ENCODE results near the gene GALNT17.

GALNT17 gene

DNA sequence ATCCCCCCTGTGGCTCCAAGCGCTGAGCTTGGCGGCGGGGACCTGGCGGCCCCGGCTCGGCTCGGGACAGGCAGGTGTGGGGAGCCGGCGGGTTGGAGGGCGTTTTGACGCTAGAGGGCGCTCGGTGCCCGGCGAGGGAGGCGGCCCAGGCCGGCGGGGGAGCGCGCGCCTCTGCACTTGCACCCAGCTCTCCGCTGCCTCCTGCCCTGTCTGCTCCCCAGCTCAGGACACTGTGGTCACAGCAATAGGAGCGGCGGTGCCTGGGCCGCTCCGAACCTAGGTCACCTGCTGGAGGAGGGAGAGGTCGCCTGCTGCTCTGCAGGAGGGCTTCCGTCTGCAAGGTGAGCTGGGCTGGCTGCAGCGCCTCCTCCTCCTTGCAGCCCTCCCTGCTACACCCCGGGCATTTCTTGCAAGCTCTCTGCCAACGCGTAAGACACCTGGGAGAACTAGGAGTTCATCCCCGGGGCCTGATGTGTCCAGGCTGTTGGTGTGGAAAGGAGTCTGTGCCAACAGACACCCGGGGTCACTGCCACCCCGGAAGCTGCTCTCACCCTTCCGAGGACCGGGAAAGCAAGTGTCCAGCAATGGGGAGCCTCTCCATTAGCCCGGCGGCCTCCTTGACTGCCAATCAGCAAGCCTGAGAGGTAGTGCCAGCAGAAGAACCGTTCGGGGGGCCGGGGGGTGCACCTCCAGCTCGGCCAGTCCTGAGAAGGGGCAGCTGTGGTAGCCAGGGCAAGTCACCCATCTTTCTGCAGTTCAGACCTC lies 620.4 kb downstream of the GALNT17 start:
- Histone ChIP-seq H3K9me3 (ENCODE audit: control insufficient read depth in 5 of 5, low read length in 5 of 5) (peaks cover 0 to 12% (median 9%) of the 10 kb centered on the region in 5 donors), H3K36me3 (ENCODE audit: control insufficient read depth in 5 of 5, insufficient read depth in 5 of 5, low read length in 5 of 5) (no peaks in the 10 kb centered on the region), H3K27ac (ENCODE audit: low read depth, low read length) (no peak overlapping the region), H3K9ac (ENCODE audit: low read length in 5 of 5) (no peak overlapping the region), H3K4me3 (ENCODE audit: low read depth in 1 of 5, low read length in 5 of 5) (peak overlapping the region in 1 of 5 donors; percentile 18), H3K27me3 (ENCODE audit: control insufficient read depth in 5 of 5, insufficient read depth in 4 of 5, low read length in 5 of 5) (peaks cover 10 to 34% (median 25%) of the 10 kb centered on the region in 5 donors), H3K4me1 (ENCODE audit: control insufficient read depth in 5 of 5, insufficient read depth in 5 of 5, low read length in 5 of 5) (peaks cover 0 to 8% (median 6%) of the 10 kb centered on the region in 5 donors)

DNA sequence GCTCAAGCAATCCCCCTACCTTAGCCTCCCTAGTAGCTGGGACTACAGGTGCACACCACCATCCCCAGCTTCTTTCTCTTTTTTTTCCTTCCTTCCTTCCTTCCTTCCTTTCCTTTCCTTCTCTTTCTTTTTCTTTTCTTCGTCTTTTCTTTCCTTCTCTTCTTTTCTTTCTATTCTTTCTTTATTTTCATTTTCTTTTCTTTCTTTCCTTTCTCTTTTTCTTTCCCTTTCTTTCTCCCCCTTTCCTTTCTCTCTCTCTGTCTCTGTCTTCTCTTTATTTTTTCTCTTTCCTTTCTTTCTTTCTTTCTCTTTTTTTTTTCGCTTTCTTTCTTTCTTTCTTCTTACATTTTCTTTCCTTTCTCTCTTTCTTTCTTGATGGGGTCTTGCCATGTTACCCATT lies 621.3 kb downstream of the GALNT17 start:
- Histone ChIP-seq H3K9ac (ENCODE audit: low read length in 5 of 5) (no peak overlapping the region), H3K4me1 (ENCODE audit: control insufficient read depth in 5 of 5, insufficient read depth in 5 of 5, low read length in 5 of 5) (peaks cover 0 to 8% (median 6%) of the 10 kb centered on the region in 5 donors), H3K4me3 (ENCODE audit: low read depth in 1 of 5, low read length in 5 of 5) (no peak overlapping the region), H3K27me3 (ENCODE audit: control insufficient read depth in 5 of 5, insufficient read depth in 4 of 5, low read length in 5 of 5) (peaks cover 10 to 34% (median 22%) of the 10 kb centered on the region in 5 donors), H3K27ac (ENCODE audit: low read depth, low read length) (no peak overlapping the region), H3K9me3 (ENCODE audit: control insufficient read depth in 5 of 5, low read length in 5 of 5) (peaks cover 0 to 14% (median 11%) of the 10 kb centered on the region in 5 donors), H3K36me3 (ENCODE audit: control insufficient read depth in 5 of 5, insufficient read depth in 5 of 5, low read length in 5 of 5) (no peaks in the 10 kb centered on the region)

DNA sequence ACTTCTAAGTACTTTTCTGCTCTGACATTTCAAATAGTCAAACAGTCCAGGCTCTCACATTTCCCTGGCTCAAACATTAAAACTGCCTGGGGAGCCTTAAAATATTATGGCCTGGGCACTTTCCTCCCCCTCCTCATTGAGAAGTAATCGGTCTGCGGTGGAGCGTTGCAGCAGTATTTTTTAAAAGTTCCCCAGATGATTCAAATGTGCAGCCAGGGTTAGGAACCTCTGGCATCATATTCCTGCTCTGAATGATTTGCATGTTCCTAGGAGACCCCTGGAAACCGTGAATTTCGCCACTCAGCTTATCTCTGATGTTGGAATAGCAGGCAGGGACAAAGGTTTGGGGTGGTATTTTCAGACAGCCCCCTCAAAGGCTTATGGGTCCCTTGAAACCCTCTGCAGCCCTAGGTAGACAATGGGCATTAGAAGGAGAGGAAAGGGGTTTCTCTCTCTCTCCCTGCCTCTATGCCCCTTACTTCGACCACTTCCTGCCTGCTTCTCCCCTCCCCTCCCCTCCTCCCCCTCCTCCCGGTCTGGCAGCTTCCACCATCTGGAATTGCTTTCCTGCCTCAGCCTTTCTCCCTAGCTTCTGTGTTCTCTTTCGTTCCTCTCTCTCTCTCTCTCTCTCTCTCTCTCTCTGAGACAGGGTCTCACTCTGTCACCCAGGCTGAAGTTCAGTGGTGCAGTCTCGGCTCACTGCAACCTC lies 622.2 kb downstream of the GALNT17 start:
- peaks cover 0 to 8% (median 6%) of the 10 kb centered on the region in 5 donors for H3K4me1 ChIP-seq (ENCODE audit: control insufficient read depth in 5 of 5, insufficient read depth in 5 of 5, low read length in 5 of 5)
- H3K9ac ChIP-seq (ENCODE audit: low read length in 5 of 5): no peak overlapping the region
- H3K27ac ChIP-seq (ENCODE audit: low read depth, low read length): no peak overlapping the region
- H3K4me3 ChIP-seq (ENCODE audit: low read depth in 1 of 5, low read length in 5 of 5): no peak overlapping the region
- no peaks in the 10 kb centered on the region for H3K36me3 ChIP-seq (ENCODE audit: control insufficient read depth in 5 of 5, insufficient read depth in 5 of 5, low read length in 5 of 5)
- peaks cover 10 to 34% (median 22%) of the 10 kb centered on the region in 5 donors for H3K27me3 ChIP-seq (ENCODE audit: control insufficient read depth in 5 of 5, insufficient read depth in 4 of 5, low read length in 5 of 5)
- H3K9me3 ChIP-seq (ENCODE audit: control insufficient read depth in 5 of 5, low read length in 5 of 5): peaks cover 0 to 7% (median 6%) of the 10 kb centered on the region in 5 donors

DNA sequence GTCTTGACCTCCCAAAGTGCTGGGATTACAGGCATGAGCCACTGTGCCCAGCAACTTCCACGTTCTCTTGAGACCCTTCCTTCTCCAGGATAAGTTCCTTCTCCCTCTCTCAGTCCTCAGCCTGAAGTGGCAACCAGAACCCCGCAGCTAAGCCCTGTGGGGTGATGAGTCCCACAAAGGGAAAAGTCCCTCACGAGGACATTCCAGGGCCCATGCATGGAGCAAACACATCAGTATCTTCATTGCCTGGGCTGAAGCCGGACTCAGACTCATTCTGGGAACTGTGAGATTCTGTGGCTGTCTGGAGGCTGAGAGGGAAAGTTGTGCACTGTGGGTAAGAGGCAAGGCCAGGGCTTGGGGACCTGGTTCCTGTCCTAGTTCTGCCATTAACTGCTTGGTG lies 622.9 kb downstream of the GALNT17 start:
- H3K27ac ChIP-seq (ENCODE audit: low read depth, low read length): no peak overlapping the region
- H3K27me3 ChIP-seq (ENCODE audit: control insufficient read depth in 5 of 5, insufficient read depth in 4 of 5, low read length in 5 of 5): peaks cover 10 to 34% (median 21%) of the 10 kb centered on the region in 5 donors
- no peaks in the 10 kb centered on the region for H3K36me3 ChIP-seq (ENCODE audit: control insufficient read depth in 5 of 5, insufficient read depth in 5 of 5, low read length in 5 of 5)
- H3K9ac ChIP-seq (ENCODE audit: low read length in 5 of 5): no peak overlapping the region
- peaks cover 0 to 7% (median 2%) of the 10 kb centered on the region in 5 donors for H3K9me3 ChIP-seq (ENCODE audit: control insufficient read depth in 5 of 5, low read length in 5 of 5)
- no peak overlapping the region for H3K4me3 ChIP-seq (ENCODE audit: low read depth in 1 of 5, low read length in 5 of 5)
- peaks cover 0 to 8% (median 6%) of the 10 kb centered on the region in 5 donors for H3K4me1 ChIP-seq (ENCODE audit: control insufficient read depth in 5 of 5, insufficient read depth in 5 of 5, low read length in 5 of 5)

DNA sequence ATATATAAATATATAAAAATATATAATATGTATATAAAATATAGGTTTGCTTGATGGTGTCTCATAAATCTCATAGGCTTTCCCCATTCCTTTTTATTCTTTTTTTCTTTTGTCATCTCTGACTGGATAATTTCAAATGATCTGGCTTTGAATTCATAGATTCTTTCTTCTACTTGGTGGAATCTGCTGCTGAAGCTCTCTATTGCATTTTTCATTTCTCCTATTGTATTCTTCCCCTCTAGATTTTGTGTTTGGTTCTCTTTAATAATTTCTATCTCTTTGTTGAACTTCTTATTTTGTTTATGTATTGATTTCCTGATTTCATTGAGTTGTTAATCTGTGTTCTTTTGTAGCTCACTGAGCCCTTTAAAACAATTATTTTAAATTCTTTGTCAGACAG lies 629.4 kb downstream of the GALNT17 start:
- no peaks in the 10 kb centered on the region for H3K4me1 ChIP-seq (ENCODE audit: control insufficient read depth in 5 of 5, insufficient read depth in 5 of 5, low read length in 5 of 5)
- H3K4me3 ChIP-seq (ENCODE audit: low read depth in 1 of 5, low read length in 5 of 5): no peak overlapping the region
- H3K36me3 ChIP-seq (ENCODE audit: control insufficient read depth in 5 of 5, insufficient read depth in 5 of 5, low read length in 5 of 5): no peaks in the 10 kb centered on the region
- H3K9ac ChIP-seq (ENCODE audit: low read length in 5 of 5): no peak overlapping the region
- no peak overlapping the region for H3K27ac ChIP-seq (ENCODE audit: low read depth, low read length)
- no peaks in the 10 kb centered on the region for H3K27me3 ChIP-seq (ENCODE audit: control insufficient read depth in 5 of 5, insufficient read depth in 4 of 5, low read length in 5 of 5)
- H3K9me3 ChIP-seq (ENCODE audit: control insufficient read depth in 5 of 5, low read length in 5 of 5): peaks cover 3 to 21% (median 10%) of the 10 kb centered on the region in 5 donors

Measured in subcutaneous abdominal adipose tissue (tissue), 5 donors.